KMS-11 (cell line): ENCODE data around the gene NCAN.

ENCODE experiments used
- H2AFZ ChIP-seq: fragments of 200-600 bp; sonication (generic); 2 replicates; pipeline ENCODE4 v1.6.1; 2016; ENCODE audit warnings: antibody characterized with exemption, mixed run types, low read depth
- H3K27ac ChIP-seq: fragments of 200-600 bp; sonication (generic); 2 replicates; pipeline ENCODE4 v1.6.1; 2016; ENCODE audit warnings: mild to moderate bottlenecking, mixed run types
- H3K27me3 ChIP-seq: fragments of 200-600 bp; sonication (generic); 2 replicates; pipeline ENCODE4 v1.6.1; 2017; ENCODE audit warnings: mild to moderate bottlenecking, low read depth, mixed run types, moderate library complexity; ENCODE audit not compliant: insufficient read depth
- H3K36me3 ChIP-seq: fragments of 200-600 bp; sonication (generic); 2 replicates; pipeline ENCODE4 v1.6.1; 2017; ENCODE audit warnings: mild to moderate bottlenecking, mixed run types; ENCODE audit not compliant: insufficient read depth
- H3K4me1 ChIP-seq: fragments of 200-600 bp; sonication (generic); 2 replicates; pipeline ENCODE4 v1.6.1; 2016; ENCODE audit warnings: mild to moderate bottlenecking, low read depth, mixed run types; ENCODE audit not compliant: poor library complexity, severe bottlenecking
- H3K4me2 ChIP-seq: fragments of 200-600 bp; sonication (generic); 2 replicates; pipeline ENCODE4 v1.7.0; 2016; ENCODE audit warnings: mild to moderate bottlenecking, mixed run types
- H3K4me3 ChIP-seq: fragments of 200-600 bp; sonication (generic); IDR thresholded peaks from 2 replicates; pipeline ENCODE4 v1.6.1; 2017; ENCODE audit warnings: low read depth, low read length, mixed read lengths; ENCODE audit not compliant: insufficient read depth
- H3K79me2 ChIP-seq: fragments of 200-600 bp; sonication (generic); 2 replicates; pipeline ENCODE4 v1.6.1; 2016; ENCODE audit warnings: low read depth, mixed run types; ENCODE audit not compliant: insufficient read depth
- H3K9ac ChIP-seq: fragments of 200-600 bp; sonication (generic); 2 replicates; pipeline ENCODE4 v1.6.1; 2016; ENCODE audit warnings: mild to moderate bottlenecking, mixed run types
- H4K20me1 ChIP-seq: fragments of 200-600 bp; sonication (generic); 2 replicates; pipeline ENCODE4 v1.6.1; 2016; ENCODE audit warnings: mild to moderate bottlenecking, mixed run types; ENCODE audit not compliant: insufficient read depth
- TF ChIP-seq, protein P1 (sequence below): fragments of 200-600 bp; sonication (generic); conservative IDR thresholded peaks from 2 replicates; pipeline ENCODE4 v1.6.1; 2017; ENCODE audit warnings: low read depth, mild to moderate bottlenecking, antibody characterized with exemption, low read length, moderate library complexity, mixed read lengths

Gene NCAN

DNA sequence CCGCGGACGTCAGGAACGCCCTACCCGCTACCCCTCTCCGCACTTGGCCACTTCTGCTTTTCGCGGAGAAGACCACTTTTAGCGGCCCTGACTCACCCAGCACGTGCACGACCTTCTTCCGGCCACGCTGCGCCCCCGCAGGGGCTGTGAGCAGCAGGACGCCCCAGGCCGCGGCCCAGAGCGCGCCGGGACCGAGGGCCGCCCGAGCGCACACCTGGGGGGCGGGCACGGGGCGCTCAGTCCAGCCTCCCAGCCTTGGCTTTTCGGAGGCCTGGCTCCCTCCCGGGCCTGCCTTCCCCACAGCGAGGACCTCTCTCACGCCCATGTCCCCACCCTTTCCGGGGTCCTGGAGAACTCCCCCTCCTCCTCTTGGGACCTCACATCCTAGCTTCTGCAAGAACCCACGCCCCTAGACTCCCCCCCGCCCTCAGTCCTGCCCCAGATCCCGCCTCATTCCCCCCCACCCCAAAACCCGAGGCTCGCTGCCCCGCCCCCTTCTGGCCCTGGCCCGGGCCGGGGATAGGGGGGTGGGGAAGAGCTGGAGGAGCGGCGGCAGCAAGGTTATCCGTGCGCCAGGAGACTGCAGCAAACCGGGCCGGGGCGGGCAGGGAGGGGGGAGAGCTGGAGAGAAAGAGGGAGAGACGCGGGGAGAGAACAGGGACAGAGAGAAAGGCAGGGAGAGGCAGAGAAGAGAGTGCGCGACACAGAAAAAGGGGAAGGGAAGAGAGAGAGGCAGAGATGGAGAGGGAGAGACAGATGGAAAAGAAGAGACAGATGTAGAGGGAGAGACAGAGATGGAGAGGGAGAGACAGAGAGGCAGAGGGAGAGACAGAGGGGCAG, 49.8 kb downstream of the NCAN start:
- no peaks in the 10 kb centered on the region for H4K20me1 ChIP-seq
- H3K27me3 ChIP-seq = peaks cover 3% of the 10 kb centered on the region; the same call in 1 of the 2 replicates
- no peak overlapping the region for H3K9ac ChIP-seq
- no peaks in the 10 kb centered on the region for H3K79me2 ChIP-seq
- no peak overlapping the region for H3K4me2 ChIP-seq
- no peak overlapping the region for H2AFZ ChIP-seq
- no peak overlapping the region for H3K4me3 ChIP-seq
- no peaks in the 10 kb centered on the region for H3K36me3 ChIP-seq
- no peaks in the 10 kb centered on the region for H3K4me1 ChIP-seq
- TF ChIP-seq, protein P1, sequence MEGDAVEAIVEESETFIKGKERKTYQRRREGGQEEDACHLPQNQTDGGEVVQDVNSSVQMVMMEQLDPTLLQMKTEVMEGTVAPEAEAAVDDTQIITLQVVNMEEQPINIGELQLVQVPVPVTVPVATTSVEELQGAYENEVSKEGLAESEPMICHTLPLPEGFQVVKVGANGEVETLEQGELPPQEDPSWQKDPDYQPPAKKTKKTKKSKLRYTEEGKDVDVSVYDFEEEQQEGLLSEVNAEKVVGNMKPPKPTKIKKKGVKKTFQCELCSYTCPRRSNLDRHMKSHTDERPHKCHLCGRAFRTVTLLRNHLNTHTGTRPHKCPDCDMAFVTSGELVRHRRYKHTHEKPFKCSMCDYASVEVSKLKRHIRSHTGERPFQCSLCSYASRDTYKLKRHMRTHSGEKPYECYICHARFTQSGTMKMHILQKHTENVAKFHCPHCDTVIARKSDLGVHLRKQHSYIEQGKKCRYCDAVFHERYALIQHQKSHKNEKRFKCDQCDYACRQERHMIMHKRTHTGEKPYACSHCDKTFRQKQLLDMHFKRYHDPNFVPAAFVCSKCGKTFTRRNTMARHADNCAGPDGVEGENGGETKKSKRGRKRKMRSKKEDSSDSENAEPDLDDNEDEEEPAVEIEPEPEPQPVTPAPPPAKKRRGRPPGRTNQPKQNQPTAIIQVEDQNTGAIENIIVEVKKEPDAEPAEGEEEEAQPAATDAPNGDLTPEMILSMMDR = no peak
- no peak overlapping the region for H3K27ac ChIP-seq

DNA sequence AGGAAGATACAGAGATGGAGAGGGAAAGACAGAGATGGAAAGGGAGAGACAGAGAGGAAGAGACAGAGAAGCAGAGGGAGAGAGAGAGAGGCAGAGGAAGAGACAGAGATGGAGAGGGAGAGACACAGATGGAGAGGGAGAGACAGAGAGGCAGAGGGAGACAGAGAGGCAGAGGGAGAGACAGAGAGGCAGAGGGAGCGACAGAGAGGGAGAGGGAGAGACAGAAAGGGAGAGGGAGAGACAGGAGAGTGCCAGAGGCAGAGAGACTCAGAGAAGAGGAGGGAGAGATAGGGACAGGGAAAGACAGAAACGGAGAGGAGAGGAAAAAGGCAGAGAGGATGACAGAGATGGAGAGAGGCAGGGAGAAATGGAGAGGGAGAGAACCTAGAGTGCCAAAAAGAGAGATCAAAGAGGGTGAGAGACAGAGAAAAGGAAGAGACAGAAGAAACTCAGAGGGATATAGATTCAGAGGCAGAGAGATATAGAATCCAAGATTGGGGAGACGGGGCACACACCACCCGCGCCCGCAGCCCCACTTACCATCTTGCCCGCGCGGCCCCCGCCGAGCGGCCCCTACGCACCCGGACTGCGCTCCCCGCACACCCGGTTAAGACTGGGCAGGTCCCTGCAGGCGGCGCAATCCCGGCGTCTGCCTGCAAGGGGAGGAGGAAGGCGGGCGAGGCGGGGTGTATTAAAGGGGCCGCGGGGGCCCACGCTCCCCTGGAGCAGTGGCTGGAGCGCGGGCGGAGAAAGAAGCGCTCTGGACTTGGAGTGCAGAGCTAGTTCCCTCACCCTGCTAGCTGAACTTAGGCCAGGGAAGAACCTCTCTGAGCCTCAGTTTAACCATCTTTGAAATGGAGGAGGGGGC, 50.7 kb downstream of the NCAN start:
- TF ChIP-seq, protein P1 = no peak
- H3K4me1 ChIP-seq = no peaks in the 10 kb centered on the region
- no peak overlapping the region for H3K4me2 ChIP-seq
- no peaks in the 10 kb centered on the region for H3K79me2 ChIP-seq
- H3K36me3 ChIP-seq = no peaks in the 10 kb centered on the region
- peaks cover 3% of the 10 kb centered on the region; the same call in 1 of the 2 replicates for H3K27me3 ChIP-seq
- no peak overlapping the region for H3K9ac ChIP-seq
- H4K20me1 ChIP-seq = no peaks in the 10 kb centered on the region
- no peak overlapping the region for H3K27ac ChIP-seq
- no peak overlapping the region for H2AFZ ChIP-seq
- H3K4me3 ChIP-seq = no peak overlapping the region

DNA sequence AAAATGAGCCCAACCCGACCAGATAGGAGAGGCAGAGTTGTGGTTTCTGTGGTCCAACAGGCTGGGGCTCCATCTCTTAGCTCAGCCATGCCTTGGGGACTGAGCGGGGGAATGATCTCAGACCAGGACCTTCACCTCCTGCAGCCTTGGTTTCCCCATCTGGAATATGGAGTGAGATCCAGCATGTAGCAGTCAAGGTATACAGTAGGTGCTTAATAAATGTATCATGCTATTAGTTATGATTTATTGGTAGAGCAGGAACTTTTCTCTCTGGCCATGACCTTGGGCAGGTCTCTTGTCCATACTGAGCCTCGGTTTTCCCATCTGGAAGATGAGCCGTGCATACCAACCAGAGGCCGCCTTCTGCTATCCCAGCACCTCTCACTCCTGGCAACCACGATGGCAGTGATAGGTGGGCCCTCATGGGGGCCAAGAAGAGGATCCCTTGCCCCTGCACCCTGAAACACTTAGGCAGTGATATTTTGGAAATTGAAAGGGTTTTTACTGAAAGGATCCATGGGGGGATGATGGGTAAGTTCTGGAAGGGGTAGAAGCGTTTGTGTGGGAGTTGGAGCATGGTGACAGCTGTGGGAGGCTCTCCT, 52.2 kb downstream of the NCAN start:
- Histone ChIP-seq H3K27ac (no peak overlapping the region), H3K4me2 (no peak overlapping the region), H3K4me1 (no peaks in the 10 kb centered on the region), H3K36me3 (no peaks in the 10 kb centered on the region), H3K9ac (no peak overlapping the region), H2AFZ (no peak overlapping the region), H3K79me2 (no peaks in the 10 kb centered on the region), H3K27me3 (peaks cover 3% of the 10 kb centered on the region; the same call in 1 of the 2 replicates), H4K20me1 (no peaks in the 10 kb centered on the region), H3K4me3 (no peak overlapping the region)
- TF ChIP-seq, protein P1 = no peak

DNA sequence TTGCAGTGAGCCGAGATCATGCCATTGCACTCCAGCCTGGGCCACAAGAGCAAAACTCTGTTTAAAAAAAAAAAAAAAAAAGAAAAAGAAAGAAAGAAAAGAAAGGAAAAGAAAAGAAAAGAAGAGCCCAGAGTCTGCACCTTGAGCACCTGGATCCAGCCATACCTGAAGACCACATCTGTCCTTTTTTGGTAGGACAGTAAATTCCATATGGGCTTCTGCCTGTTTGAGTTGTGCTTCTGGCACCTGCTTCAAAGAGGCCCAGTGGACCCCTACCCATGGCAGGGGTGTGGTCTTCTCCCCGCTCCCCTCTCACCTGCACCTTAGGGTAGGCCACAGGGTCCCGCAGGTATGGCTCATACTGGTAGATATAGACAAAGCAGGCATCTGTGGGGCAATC, 55.5 kb downstream of the NCAN start:
- no peaks in the 10 kb centered on the region for H3K36me3 ChIP-seq
- H3K9ac ChIP-seq = no peak overlapping the region
- no peak overlapping the region for H3K27ac ChIP-seq
- H2AFZ ChIP-seq = no peak overlapping the region
- H3K4me3 ChIP-seq = no peak overlapping the region
- no peaks in the 10 kb centered on the region for H3K4me1 ChIP-seq
- no peak overlapping the region for H3K4me2 ChIP-seq
- TF ChIP-seq, protein P1 = no peak
- H3K27me3 ChIP-seq = no peaks in the 10 kb centered on the region; the same call in 1 of the 2 replicates
- no peaks in the 10 kb centered on the region for H3K79me2 ChIP-seq
- H4K20me1 ChIP-seq = no peaks in the 10 kb centered on the region
